Measurements from ENCODE around the gene HEMK1. TPM values are rescaled to one million over a fixed set of nuclear protein-coding genes. Genes with fewer than 3 reads are reported as not detected.

Gene HEMK1
- total RNA-seq, 1 donor from 2014 or later, result 9.7 TPM

DNA sequence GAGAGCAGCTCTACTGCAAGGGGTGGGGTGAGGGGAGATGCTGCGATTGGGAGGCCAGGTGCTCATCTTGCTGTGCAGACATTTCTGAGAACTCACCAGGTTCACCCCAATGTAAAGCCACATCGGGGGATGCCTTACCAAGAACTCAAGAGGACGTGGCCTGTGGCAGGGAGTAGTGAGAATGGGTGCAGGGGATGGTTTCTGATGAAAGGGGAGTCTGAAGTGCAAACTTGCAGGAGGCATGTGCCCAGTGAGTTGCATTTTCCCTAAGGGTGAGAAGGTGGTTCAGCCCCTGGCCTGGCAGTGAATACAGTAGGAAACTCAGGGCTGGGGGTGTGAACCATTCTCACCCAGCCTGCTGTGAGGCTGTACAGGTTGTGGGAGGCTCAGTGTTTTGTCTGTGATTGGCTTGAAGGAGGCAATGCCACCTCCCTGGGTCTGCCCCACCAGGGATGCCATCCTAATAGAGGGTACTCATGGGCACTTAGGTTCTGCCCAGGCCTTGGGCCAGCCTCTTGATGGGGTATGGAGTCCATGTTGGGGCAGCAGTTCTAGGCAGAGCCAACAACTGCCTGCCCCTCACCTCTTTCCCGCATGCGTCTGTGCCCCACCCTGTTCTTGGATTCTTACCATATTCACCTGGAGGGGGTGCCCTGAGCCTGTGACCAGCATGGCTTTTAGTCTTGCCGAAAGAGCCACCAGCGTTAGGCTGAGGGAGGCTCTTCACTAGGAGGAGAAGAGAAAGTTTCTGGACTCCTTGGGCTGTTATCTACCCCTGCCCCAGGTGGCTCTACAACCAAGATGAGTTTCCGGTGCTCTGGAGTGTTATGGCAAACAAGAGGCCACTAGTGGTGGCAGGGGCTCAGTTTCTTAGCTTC is 4.5 kb downstream of the HEMK1 start:
- DNase-seq (ENCODE audit: low read depth), result no peak

DNA sequence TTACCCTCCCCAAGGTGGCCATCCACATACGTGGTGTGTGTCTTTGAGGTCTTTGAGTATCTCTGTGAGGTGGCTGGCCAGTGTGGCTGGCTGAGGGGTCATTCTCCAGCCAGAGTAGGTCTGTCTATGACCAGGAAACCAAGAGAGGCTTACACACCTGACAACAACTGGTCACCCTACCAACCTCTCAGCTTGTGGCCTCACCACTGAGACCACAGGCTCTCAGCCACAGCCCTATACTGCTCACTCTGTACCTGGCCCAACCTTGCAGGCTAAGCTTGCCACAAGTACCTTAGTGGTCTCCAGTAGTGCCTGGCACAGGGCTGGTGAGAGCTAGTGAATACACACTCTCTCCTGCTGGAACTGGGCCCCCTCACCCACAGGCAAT is 5.1 kb downstream of the HEMK1 start:
- DNase-seq (ENCODE audit: low read depth), result no peak

DNA sequence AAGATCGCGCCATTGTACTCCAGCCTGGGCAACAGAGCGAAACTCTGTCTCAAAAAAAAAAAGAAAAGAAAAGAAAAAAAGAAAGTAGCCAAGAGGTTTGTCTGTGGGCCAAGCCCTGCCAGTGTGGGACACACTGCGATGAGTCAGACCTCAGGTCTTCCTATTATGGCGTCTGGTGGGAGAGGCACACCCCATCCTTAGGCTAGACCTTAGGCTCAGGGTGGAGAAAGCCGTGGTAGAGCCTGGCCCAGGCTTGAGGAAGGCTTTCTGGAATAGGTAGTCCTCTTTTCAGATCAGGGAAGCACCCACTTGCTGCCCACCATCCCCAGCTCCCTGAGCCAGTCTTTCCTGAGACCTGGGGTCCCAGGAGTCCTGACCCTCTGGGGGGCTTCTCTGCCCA is 6.0 kb downstream of the HEMK1 start:
- no peak for DNase-seq (ENCODE audit: low read depth)

DNA sequence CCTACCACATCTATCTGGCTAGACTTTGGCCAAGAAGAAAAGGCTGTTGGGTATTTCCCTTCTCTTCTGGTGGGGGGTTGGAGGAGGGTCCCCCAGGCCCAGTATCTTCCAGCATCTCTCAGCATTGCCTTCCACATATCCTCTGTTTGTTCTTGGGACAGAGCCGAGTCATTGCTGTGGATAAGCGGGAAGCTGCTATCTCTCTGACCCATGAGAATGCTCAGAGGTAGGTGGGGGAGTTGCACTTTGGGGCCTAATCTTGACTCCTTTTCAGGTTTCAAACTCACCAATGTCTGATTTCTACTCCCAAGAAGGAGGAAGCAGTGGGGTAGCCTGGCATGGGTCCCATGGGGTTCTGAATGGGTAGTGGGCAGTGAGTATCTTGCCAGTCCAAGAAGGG is 8.0 kb downstream of the HEMK1 start:
- DNase-seq (ENCODE audit: low read depth), result no peak

DNA sequence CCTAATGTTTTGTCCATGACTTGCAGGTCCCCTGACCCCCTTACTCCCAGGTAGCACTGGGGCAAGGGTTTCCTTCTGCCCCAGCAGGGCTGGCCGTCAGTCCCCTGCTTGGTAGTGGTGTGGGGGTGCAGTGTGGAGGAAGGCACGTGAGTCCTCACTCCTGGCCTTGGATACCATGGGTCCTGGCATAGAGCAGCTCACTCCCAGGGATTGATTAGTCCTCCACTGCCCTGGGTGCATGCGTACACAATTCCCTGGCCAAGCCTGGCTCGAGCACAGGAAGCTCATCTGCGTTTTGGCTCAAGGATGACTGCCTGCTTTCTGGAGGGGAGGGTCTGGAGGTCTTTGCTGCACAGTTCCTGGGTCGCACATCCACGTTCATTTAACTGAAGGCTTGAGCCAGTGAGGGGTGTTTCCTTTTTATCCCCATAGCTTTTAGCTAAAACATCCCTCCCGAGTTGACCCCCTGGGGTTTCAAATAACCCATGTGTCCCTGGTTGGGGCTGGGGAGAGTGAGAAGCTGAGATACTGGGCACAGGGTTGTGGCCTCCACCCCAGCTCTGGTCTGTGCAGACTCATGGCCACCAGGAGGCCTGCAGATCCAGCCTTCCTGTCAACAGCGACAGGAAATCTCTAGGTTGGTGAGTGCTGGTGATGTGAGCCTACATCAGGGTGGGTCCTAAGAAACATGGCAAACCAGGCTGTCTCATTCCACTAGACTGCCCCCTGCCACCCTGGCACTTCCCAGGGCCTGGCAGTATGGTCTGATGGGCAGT is 11.5 kb downstream of the HEMK1 start:
- DNase-seq (ENCODE audit: low read depth), result no peak

DNA sequence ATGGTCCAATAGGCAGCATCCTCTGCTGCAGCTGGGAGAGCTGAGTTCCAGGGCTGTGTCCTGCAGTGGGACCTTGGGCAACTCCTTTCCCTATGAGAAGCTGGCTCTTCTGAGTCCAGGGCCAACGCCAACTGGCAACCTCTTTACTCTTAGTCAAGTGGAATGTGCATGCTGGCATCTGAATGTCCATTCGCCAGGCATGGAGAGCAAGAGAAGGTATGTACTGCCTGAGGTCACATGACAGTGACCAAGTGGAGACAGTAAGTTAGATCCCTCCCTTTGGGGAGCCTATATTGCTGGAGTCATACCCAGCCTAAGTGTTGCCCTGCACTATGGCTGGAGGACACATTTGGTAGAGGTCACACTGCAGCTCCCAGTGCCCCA is 12.1 kb downstream of the HEMK1 start:
- DNase-seq (ENCODE audit: low read depth), result no peak

DNA sequence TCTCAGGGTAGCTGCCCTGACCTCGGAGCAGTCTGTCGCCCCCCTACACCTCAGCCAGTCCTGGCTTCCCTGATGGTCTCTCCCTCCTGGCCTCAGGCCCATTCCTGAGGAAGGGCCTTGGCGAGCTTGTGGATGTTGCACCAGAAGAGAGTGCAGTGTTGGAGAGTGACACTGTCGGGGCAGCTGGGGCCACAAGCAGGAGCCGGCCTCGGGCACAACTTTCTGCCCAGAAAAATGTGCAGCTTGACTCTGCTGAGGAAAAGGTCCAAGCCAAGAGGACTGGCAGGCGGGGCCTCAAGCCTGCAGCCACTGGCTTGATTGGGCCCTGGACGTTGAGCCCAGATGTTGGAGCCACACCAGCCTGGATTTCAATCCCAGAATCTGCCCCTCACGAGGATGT is 12.8 kb downstream of the HEMK1 start:
- DNase-seq (ENCODE audit: low read depth), result no peak

DNA sequence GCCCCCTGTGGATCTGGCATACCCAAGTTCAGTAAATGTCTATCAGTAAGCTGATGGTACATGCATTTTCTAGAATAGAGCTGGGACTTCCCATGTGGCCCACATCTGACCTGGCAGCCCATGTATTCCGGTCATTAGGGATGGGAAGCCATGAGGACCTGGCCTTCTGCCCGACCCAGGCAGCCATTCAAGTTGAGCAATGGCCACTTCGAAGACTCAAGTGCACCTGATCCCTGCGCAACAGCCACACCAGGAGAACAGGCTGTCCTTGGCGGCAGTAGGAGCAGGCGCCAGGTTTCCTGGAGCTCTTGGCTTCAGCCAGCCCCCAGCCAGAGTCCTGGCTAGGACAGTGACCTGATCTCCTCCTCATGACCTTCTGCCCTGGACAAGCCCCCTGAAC is 14.6 kb downstream of the HEMK1 start:
- DNase-seq (ENCODE audit: low read depth), result no peak

DNA sequence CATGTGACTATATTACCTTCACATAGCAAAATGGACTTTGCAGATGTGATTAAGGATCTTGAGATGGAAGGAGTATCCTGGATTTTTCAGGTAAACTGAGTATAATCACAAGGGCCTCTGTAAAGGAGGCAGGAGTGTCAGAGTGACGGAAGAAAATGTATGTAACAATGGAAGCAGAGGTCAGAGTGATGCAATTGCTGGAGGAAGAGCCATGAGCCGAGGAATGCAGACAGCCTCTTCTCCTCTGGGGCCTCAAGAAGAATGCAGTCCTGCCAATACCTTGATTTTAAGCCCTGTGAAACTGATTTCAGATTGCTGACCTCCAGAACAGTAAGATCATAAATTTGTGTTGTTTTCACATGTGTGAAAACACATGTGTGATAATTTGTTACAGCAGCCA is 15.1 kb downstream of the HEMK1 start:
- no peak for DNase-seq (ENCODE audit: low read depth)

DNA sequence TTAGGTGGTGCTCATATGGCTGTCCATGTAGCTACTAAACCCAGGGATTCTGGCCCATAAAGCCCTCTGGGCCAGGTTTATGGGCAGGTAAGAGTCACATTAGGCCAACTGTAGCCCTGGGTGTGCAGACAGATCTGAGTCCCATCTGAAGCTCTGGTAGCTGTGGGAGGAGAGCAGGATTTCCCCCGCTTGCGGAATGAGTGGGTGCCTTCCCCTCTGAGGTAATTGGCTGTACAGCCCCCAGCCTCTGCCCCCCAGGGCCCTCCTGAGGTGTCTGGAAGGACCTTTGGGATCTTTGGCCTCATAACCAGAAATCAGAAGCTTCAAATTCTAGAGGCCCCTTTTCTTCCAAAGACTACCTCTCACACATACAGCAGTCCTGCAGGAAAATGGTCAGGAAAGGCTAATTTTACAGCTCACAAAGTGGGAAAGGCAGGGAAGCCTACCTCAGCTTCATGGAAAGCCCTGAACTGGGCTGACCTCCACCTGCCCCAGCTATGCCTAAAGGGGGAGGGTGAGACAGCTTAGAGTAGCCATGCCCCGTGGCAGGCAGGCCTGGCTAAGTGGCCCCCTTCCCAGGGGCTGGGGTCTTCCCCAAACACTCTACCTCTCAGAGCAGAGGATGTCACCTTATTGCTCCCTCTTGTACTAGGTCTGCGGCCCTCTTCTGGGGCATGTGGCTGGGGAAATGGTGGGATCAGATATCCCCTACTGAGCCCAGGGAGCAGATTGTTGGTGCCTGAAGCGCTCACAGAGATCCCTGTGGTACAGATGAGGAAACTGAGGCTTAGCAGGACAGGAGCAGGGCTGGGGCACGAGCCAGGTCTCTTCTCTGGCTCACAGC is 16.8 kb downstream of the HEMK1 start:
- DNase-seq (ENCODE audit: low read depth), result no peak

DNA sequence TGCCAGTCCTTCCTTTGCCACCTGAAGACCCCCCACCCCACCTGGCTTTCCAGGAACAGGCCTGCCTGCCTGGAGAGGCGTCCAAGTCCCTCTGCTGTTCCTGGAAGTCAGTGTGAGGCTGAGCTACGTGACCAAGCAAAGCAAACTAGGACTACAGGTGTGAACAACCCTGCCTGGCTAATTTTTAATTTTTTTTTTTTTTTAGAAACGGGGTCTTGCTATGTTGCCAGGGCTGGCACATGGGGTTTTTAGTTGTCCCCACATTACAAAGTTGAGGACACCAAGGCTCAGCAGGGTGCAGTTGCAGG is 17.4 kb downstream of the HEMK1 start:
- DNase-seq (ENCODE audit: low read depth), result no peak

DNA sequence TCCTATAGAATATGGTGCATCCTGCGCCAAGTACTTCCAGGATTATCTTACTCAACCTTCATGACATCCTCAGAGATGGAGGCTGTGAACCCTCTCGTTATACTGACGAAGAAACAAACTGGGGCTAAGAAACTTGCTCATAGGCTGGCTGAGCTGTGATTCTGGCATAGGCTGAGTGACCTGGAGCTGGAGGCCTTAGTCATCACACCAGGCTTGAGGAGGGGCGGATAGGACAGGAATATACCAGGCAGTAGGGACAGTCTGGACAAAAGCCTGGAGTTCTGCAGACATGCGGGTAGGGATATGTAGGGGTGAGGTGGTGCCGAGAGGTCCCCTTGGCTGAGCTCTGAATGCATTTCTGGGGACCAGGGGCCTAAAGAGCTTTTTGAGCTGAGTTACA is 18.1 kb downstream of the HEMK1 start:
- no peak for DNase-seq (ENCODE audit: low read depth)

DNA sequence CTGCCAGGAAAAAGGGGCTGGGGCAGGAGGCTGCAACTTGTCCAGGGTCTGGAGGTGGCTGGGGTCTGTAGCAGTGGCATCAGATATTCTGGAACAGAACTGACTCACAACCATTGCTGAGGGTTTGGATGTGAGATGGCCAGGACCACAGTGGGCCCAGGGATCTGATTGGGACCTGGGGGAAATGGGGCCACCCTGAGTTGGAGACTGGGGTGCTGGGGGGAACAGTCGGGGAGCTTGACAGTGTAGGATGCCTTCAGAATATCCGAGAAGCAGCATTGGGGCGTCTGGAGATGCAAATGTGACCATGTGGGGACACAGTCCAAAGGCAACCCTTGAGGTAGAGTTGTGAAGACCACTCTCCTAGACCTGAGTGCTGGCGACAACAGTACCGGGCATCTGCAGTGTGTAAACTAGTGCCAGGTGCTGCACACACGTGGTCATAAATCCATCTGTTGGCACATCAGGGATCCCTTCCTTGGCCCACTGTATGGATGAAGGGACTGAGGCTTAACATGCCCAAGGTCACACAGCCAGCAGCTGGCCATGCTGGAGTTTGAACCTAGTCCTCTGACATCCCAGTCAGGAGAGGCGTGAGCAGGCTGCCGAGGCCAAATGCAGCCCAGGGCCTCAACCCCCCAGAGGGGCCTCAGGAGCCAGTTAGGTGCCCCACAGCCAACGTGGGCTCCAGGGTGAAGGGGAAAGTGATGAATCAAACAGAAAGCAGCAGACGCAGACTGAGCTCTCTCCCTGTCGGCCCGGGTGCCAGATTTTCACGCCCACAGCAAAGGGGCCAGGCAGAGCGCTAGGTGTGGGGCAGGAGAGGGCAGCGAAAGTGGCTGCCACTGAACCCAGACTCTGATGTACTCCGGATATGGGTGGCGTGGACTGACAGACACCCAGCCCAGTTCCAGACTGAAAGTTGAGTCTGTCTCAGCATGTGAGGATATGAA is 18.8 kb downstream of the HEMK1 start:
- DNase-seq (ENCODE audit: low read depth), result no peak

DNA sequence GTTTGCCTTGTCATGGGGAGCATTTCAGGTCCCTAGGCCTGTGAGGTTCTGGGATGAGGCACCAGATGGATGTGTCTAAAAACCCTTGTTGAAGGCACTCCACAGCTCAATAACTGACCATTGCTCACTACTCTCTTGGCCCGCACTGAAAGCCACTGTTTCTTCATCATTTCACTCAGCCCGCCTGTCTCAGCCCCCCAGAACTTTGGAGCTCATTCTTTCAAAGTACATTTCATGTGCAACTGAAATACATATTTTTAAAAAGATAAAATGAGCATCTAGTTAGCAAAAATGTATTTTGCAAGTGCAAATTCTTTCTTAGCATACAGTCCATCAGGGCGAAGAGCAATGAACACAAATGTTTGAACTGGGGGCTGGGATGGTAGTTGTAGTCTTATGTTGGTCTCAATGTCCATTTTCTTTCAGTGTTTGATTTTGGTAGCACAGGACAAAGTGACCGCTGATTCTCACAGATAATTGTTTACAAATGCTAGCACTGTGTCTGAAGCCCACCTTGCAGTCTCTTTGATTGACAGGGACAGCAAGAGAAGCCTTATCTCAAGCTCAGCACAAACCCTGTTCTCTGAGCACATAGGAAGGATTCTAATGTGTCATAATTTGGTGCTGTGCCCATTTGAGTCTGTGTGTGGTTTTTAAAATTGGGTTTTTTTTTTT is 19.6 kb downstream of the HEMK1 start:
- peak; percentile 14 for DNase-seq (ENCODE audit: low read depth)

DNA sequence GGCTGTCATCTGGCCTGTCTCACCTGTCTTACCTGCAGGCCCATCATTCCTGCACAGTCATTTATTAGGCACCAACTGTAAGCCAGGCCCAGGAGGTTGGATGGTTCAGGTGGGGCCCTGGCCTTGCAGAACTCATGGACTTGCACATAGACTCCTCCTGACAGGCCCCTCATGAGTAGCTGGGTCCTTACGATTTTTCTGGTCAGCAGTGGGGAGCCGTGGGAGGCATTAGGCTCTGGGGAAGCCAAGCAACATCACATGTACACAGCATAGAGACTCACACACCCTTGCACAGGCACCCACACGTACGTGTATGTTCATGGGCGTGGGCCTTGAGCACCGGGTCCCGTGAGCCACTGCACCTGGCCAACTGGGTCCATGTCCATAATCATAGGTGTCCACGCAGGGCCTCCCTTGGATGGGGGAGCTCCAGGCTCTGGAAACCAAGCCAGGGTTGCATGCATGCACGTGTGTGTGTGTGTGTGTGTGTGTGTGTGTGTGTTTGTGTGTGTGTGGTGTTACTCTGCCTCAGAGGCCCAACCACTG is 21.9 kb downstream of the HEMK1 start:
- DNase-seq (ENCODE audit: low read depth), result no peak

DNA sequence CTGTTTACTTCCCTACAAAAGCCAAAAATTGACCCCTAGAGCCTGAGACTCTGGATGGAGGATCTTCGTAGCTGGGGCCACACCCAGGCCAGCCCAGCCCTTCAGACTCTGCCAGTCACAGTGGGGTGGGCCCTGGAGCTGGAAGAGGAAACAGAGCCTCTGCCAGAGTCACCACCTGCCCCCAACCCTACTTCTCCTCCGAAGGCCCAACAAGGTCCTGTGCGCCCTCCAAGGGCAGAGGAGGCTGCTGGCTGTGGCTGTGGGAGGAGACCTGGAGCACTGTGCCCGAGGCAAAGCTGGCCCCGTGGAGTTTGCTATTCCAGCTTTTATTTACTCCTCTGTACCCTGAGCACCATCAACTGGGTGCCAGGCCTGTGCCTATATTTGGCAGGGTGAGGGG is 23.2 kb downstream of the HEMK1 start:
- no peak for DNase-seq (ENCODE audit: low read depth)

DNA sequence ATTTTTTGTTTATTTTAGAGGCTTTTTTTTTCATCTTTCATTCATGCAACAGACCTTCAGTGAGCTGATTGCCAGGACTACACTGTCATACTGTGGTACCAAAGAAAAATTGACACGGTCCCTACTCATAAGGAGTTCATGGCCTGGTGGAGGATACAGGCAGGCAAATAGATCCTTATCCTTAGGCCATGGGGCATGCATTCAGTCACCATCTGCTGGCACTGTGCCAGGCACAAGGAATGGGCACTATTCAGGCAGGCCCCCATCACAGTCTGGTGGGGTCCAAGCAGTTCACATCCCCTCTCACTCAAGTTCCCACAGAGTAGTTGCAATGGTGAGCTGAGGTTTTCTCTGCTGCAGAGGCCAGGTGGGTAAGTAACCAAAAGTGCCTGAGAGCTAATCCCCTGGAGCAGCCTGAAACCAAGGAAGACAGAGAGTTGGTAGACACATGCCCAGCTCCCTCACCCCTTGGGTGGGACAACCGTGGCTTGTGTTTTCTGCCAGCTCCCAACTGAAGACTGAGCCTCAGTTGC is 25.0 kb downstream of the HEMK1 start:
- DNase-seq (ENCODE audit: low read depth), result no peak

DNA sequence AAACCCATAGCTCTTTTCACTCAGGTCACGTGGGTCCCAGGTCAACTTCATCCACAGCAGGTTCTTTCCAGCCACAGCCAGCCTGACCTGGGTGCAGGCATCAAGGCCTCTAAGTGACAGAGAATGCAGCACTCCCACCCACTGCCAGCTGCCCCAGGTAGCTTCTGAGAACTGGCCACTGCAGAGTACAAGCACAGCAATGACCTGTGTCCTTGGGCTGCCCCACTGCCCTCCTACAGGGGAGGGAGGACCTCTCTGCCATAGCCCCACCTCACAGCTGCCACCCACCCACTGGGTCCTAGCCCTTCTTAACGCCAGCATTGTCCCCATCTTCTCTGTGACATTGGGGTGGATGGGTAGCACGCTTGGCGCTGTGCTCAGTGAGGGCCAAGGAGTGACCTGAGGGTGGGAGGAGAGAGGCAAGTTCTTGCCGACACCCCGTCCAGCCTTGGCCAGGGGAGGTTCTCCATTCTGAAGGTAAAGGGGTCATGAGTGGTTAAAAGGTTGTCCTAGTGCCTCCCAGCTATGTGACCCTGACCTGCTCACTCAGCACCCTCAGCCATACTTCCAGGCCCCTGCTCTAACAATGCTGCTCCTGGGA is 29.9 kb downstream of the HEMK1 start:
- no peak for DNase-seq (ENCODE audit: low read depth)

DNA sequence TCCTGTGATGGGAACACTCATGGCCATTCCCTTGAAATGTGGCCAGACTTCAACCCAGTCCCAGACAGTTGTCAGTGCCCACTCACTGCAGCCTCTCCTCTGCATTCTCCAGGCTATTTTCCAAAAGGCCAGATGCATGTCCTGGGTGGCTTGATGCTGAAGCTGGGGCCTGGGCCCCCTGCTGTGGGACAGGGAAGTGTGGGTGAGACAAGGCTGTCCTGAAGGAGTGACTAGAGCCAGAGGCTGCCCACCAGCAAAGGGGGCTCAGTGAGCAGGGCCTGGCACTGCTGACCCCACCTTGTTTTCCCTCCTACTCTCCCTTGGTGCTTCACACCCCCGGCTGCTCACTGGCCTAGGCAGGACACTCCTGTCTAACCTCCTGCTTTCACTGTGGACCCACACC is 30.4 kb downstream of the HEMK1 start:
- DNase-seq (ENCODE audit: low read depth), result peak; percentile 57
